GM23338 (cell line): ENCODE measurements around the gene DSG4. TPM values are rescaled to one million over a fixed set of nuclear protein-coding genes. Genes with fewer than 3 reads are reported as not detected.

Source experiments
- ATAC-seq: fragments of 200-7000 bp; cut with Tn5 transposase; 3 replicates; pipeline ENCODE4 v1.9.1; 2020
- DNase-seq: peaks from one replicate; pipeline ENCODE4 v3.0.0-alpha.2; 2015; ENCODE audit warnings: low spot score
- H2AFZ ChIP-seq: fragments of 200-600 bp; sonication (generic); 2 replicates; pipeline ENCODE4 v1.8.0; 2016; ENCODE audit warnings: antibody characterized with exemption, mild to moderate bottlenecking, moderate library complexity
- H3F3A ChIP-seq: fragments of 200-600 bp; sonication (generic); replicated peaks from 2 replicates; pipeline ENCODE4 v1.8.0; 2017; ENCODE audit warnings: antibody characterized with exemption, mixed run types, low read depth
- H3K27ac ChIP-seq: fragments of 200-600 bp; sonication (generic); 2 replicates; pipeline ENCODE4 v1.6.1; 2016; ENCODE audit warnings: low read depth
- H3K27me3 ChIP-seq: fragments of 200-600 bp; sonication (generic); 2 replicates; pipeline ENCODE4 v1.8.0; 2016; ENCODE audit warnings: mild to moderate bottlenecking, mixed run types, moderate library complexity; ENCODE audit not compliant: insufficient read depth
- H3K36me3 ChIP-seq: fragments of 200-600 bp; sonication (generic); 2 replicates; pipeline ENCODE4 v1.8.0; 2016; ENCODE audit warnings: mild to moderate bottlenecking; ENCODE audit not compliant: insufficient read depth
- H3K4me1 ChIP-seq: fragments of 200-600 bp; sonication (generic); 2 replicates; pipeline ENCODE4 v1.8.0; 2016; ENCODE audit warnings: mild to moderate bottlenecking, moderate library complexity; ENCODE audit not compliant: insufficient read depth
- H3K4me2 ChIP-seq: fragments of 200-600 bp; sonication (generic); 2 replicates; pipeline ENCODE4 v1.7.1; 2017; ENCODE audit warnings: mixed run types
- H3K4me3 ChIP-seq: fragments of 200-600 bp; sonication (generic); 2 replicates; pipeline ENCODE4 v1.6.1; 2016; ENCODE audit warnings: mixed run types
- H3K79me2 ChIP-seq: fragments of 200-600 bp; sonication (generic); replicated peaks from 2 replicates; pipeline ENCODE4 v1.8.0; 2017; ENCODE audit warnings: mild to moderate bottlenecking; ENCODE audit not compliant: insufficient read depth
- H3K9me2 ChIP-seq: fragments of 200-600 bp; sonication (generic); 2 replicates; pipeline ENCODE4 v1.8.0; 2017; ENCODE audit not compliant: insufficient read depth
- H4K20me1 ChIP-seq: fragments of 200-600 bp; sonication (generic); replicated peaks from 2 replicates; pipeline ENCODE4 v1.8.0; 2017; ENCODE audit warnings: mild to moderate bottlenecking; ENCODE audit not compliant: insufficient read depth
- H3K27ac Mint-ChIP-seq: 2 replicates; pipeline ENCODE4 v1.8.0; 2020; ENCODE audit warnings: inconsistent platforms, mild to moderate bottlenecking, moderate library complexity, mixed read lengths
- H3K27me3 Mint-ChIP-seq: 3 replicates; pipeline ENCODE4 v1.8.0; 2022; ENCODE audit warnings: low read depth, mild to moderate bottlenecking, moderate library complexity, mixed read lengths, inconsistent platforms; ENCODE audit not compliant: insufficient read depth, poor library complexity
- H3K36me3 Mint-ChIP-seq: 3 replicates; pipeline ENCODE4 v1.8.0; 2021; ENCODE audit warnings: low read depth, mild to moderate bottlenecking, inconsistent platforms, moderate library complexity, mixed read lengths
- H3K4me1 Mint-ChIP-seq: 3 replicates; pipeline ENCODE4 v1.8.0; 2020; ENCODE audit warnings: mild to moderate bottlenecking, inconsistent platforms, mixed read lengths
- H3K4me3 Mint-ChIP-seq: 3 replicates; pipeline ENCODE4 v1.8.0; 2021; ENCODE audit warnings: moderate library complexity, mild to moderate bottlenecking, inconsistent platforms, mixed read lengths
- H3K9me3 Mint-ChIP-seq: 3 replicates; pipeline ENCODE4 v1.8.0; 2020; ENCODE audit warnings: moderate library complexity, mild to moderate bottlenecking, inconsistent platforms, mixed read lengths
- CREB1 ChIP-seq: fragments of 250-450 bp; sonication (Bioruptor Pico); IDR thresholded peaks from 2 replicates; pipeline ENCODE4 v1.5.0; 2020; ENCODE audit warnings: low read depth, mild to moderate bottlenecking, moderate library complexity
- EZH2 ChIP-seq: fragments of 200-600 bp; sonication (generic); IDR thresholded peaks from one replicate; pipeline ENCODE4 v1.8.0; 2017; ENCODE audit warnings: antibody characterized with exemption, mild to moderate bottlenecking, low read depth; ENCODE audit not compliant: unreplicated experiment
- EZH2phosphoT487 ChIP-seq: fragments of 200-600 bp; sonication (generic); IDR thresholded peaks from one replicate; pipeline ENCODE4 v1.8.1; 2018; ENCODE audit warnings: antibody characterized with exemption; ENCODE audit not compliant: unreplicated experiment
- JUNB ChIP-seq: IDR thresholded peaks from one replicate; pipeline ENCODE4 v1.6.1; 2016; ENCODE audit warnings: antibody characterized with exemption; ENCODE audit not compliant: unreplicated experiment
- NANOG ChIP-seq: IDR thresholded peaks from 2 replicates; pipeline ENCODE4 v1.6.1; 2016; ENCODE audit warnings: antibody characterized with exemption, borderline replicate concordance
- POLR2AphosphoS5 ChIP-seq: IDR thresholded peaks from 2 replicates; pipeline ENCODE4 v1.6.1; 2016; ENCODE audit warnings: antibody characterized with exemption, low read depth
- STAT1 ChIP-seq: IDR thresholded peaks from one replicate; pipeline ENCODE4 v1.6.1; 2016; ENCODE audit warnings: antibody characterized with exemption; ENCODE audit not compliant: unreplicated experiment
- ZNF114 ChIP-seq: fragments of 250-450 bp; sonication (Bioruptor Pico); IDR thresholded peaks from 2 replicates; pipeline ENCODE4 v1.5.0; 2020; ENCODE audit warnings: mild to moderate bottlenecking, moderate library complexity
- ZNF331 ChIP-seq: fragments of 250-450 bp; sonication (Bioruptor Pico); IDR thresholded peaks from 2 replicates; pipeline ENCODE4 v1.5.0; 2020; ENCODE audit warnings: low read depth, mild to moderate bottlenecking, moderate library complexity
- polyA plus RNA-seq: library from polyadenylated mRNA; unstranded; fragments of >200 nt; fragmentation: Nextera tagmentation; extraction: Ambion mirVana; gene quantifications from 2 replicates; pipeline ENCODE4 v1.2.1, GENCODE V29; 2016
- total RNA-seq: library from RNA; depleted of rRNA; stranded (reverse); fragments of >200 nt; shearing (Covaris generic); gene quantifications from 2 replicates; pipeline ENCODE4 v1.2.3, GENCODE V29; 2014
- TF ChIP-seq, protein P1 (sequence below): fragments of 250-450 bp; sonication (Bioruptor Pico); IDR thresholded peaks from 2 replicates; pipeline ENCODE4 v1.5.0; 2020; ENCODE audit warnings: mild to moderate bottlenecking, moderate library complexity
- TF ChIP-seq, protein P2 (sequence below): IDR thresholded peaks from 2 replicates; pipeline ENCODE4 v1.6.1; 2016; ENCODE audit warnings: antibody characterized with exemption
- TF ChIP-seq, protein P3 (sequence below): IDR thresholded peaks from one replicate; pipeline ENCODE4 v1.6.1; 2018; ENCODE audit warnings: antibody characterized with exemption; ENCODE audit not compliant: unreplicated experiment
- TF ChIP-seq, protein P4 (sequence below), 2 experiments: fragments of 200-600 bp in 1 of 2; sonication (generic) in 1 of 2; conservative IDR thresholded peaks; 2 replicates each; pipeline versions ENCODE4 v1.5.1 to v1.6.1; 2016 to 2017; ENCODE audit warnings: antibody characterized with exemption in 2 of 2, low read depth in 2 of 2, mild to moderate bottlenecking in 2 of 2, moderate library complexity in 1 of 2

Gene DSG4
- total and polyA plus RNA-seq, 2 experiments from 2014 or later: not detected

DNA sequence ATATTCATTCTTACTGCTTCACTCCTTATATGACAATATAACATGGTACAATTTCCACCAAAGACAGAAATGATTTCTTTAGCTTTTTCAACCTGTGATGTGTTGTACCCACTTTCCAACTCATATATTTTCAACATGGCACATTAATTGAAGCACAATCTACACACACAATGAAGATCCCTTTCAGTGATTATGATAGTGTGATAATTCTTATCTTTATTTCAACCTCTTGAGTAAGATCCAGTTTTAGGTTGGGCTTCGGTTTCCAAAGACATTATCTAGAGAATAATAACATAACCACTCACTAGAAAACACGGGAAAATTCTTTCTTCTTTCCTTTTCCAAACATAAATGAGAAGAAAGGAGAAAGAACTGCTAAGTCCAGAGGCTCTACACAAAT is 67.6 kb downstream of the DSG4 start:
- Mint-ChIP-seq H3K27me3 (no peaks in the 10 kb centered on the region), H3K9me3 (no peaks in the 10 kb centered on the region), H3K4me3 (no peak overlapping the region), H3K36me3 (no peaks in the 10 kb centered on the region), H3K27ac (no peak overlapping the region), H3K4me1 (peaks cover 5% of the 10 kb centered on the region; the same call in 2 of the 3 replicates)
- ATAC-seq: no peak
- DNase-seq: no peak
- no peak overlapping the region for H3K4me2 ChIP-seq
- no peak overlapping the region for H3K4me3 ChIP-seq
- no peaks in the 10 kb centered on the region for H3K9me2 ChIP-seq
- no peak overlapping the region for H3K27ac ChIP-seq
- no peaks in the 10 kb centered on the region for H3K36me3 ChIP-seq
- no peaks in the 10 kb centered on the region for H3K79me2 ChIP-seq
- TF ChIP-seq EZH2 (no peak), POLR2AphosphoS5 (no peak), ZNF331 (CRISPR knock-in tag) (no peak), CREB1 (CRISPR knock-in tag) (no peak), JUNB (no peak), ZNF114 (CRISPR knock-in tag) (no peak), NANOG (no peak), STAT1 (no peak), EZH2phosphoT487 (no peak)
- TF ChIP-seq, protein P1, sequence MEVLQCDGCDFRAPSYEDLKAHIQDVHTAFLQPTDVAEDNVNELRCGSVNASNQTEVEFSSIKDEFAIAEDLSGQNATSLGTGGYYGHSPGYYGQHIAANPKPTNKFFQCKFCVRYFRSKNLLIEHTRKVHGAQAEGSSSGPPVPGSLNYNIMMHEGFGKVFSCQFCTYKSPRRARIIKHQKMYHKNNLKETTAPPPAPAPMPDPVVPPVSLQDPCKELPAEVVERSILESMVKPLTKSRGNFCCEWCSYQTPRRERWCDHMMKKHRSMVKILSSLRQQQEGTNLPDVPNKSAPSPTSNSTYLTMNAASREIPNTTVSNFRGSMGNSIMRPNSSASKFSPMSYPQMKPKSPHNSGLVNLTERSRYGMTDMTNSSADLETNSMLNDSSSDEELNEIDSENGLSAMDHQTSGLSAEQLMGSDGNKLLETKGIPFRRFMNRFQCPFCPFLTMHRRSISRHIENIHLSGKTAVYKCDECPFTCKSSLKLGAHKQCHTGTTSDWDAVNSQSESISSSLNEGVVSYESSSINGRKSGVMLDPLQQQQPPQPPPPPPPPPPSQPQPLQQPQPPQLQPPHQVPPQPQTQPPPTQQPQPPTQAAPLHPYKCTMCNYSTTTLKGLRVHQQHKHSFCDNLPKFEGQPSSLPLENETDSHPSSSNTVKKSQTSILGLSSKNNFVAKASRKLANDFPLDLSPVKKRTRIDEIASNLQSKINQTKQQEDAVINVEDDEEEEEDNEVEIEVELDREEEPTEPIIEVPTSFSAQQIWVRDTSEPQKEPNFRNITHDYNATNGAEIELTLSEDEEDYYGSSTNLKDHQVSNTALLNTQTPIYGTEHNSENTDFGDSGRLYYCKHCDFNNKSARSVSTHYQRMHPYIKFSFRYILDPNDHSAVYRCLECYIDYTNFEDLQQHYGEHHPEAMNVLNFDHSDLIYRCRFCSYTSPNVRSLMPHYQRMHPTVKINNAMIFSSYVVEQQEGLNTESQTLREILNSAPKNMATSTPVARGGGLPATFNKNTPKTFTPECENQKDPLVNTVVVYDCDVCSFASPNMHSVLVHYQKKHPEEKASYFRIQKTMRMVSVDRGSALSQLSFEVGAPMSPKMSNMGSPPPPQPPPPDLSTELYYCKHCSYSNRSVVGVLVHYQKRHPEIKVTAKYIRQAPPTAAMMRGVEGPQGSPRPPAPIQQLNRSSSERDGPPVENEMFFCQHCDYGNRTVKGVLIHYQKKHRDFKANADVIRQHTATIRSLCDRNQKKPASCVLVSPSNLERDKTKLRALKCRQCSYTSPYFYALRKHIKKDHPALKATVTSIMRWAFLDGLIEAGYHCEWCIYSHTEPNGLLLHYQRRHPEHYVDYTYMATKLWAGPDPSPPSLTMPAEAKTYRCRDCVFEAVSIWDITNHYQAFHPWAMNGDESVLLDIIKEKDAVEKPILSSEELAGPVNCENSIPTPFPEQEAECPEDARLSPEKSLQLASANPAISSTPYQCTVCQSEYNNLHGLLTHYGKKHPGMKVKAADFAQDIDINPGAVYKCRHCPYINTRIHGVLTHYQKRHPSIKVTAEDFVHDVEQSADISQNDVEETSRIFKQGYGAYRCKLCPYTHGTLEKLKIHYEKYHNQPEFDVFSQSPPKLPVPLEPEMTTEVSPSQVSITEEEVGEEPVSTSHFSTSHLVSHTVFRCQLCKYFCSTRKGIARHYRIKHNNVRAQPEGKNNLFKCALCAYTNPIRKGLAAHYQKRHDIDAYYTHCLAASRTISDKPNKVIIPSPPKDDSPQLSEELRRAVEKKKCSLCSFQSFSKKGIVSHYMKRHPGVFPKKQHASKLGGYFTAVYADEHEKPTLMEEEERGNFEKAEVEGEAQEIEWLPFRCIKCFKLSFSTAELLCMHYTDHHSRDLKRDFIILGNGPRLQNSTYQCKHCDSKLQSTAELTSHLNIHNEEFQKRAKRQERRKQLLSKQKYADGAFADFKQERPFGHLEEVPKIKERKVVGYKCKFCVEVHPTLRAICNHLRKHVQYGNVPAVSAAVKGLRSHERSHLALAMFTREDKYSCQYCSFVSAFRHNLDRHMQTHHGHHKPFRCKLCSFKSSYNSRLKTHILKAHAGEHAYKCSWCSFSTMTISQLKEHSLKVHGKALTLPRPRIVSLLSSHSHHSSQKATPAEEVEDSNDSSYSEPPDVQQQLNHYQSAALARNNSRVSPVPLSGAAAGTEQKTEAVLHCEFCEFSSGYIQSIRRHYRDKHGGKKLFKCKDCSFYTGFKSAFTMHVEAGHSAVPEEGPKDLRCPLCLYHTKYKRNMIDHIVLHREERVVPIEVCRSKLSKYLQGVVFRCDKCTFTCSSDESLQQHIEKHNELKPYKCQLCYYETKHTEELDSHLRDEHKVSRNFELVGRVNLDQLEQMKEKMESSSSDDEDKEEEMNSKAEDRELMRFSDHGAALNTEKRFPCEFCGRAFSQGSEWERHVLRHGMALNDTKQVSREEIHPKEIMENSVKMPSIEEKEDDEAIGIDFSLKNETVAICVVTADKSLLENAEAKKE (CRISPR knock-in tag): no peak
- TF ChIP-seq, protein P2, sequence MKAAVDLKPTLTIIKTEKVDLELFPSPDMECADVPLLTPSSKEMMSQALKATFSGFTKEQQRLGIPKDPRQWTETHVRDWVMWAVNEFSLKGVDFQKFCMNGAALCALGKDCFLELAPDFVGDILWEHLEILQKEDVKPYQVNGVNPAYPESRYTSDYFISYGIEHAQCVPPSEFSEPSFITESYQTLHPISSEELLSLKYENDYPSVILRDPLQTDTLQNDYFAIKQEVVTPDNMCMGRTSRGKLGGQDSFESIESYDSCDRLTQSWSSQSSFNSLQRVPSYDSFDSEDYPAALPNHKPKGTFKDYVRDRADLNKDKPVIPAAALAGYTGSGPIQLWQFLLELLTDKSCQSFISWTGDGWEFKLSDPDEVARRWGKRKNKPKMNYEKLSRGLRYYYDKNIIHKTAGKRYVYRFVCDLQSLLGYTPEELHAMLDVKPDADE: no peak
- TF ChIP-seq, protein P3, sequence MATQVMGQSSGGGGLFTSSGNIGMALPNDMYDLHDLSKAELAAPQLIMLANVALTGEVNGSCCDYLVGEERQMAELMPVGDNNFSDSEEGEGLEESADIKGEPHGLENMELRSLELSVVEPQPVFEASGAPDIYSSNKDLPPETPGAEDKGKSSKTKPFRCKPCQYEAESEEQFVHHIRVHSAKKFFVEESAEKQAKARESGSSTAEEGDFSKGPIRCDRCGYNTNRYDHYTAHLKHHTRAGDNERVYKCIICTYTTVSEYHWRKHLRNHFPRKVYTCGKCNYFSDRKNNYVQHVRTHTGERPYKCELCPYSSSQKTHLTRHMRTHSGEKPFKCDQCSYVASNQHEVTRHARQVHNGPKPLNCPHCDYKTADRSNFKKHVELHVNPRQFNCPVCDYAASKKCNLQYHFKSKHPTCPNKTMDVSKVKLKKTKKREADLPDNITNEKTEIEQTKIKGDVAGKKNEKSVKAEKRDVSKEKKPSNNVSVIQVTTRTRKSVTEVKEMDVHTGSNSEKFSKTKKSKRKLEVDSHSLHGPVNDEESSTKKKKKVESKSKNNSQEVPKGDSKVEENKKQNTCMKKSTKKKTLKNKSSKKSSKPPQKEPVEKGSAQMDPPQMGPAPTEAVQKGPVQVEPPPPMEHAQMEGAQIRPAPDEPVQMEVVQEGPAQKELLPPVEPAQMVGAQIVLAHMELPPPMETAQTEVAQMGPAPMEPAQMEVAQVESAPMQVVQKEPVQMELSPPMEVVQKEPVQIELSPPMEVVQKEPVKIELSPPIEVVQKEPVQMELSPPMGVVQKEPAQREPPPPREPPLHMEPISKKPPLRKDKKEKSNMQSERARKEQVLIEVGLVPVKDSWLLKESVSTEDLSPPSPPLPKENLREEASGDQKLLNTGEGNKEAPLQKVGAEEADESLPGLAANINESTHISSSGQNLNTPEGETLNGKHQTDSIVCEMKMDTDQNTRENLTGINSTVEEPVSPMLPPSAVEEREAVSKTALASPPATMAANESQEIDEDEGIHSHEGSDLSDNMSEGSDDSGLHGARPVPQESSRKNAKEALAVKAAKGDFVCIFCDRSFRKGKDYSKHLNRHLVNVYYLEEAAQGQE: no peak
- TF ChIP-seq, protein P4, sequence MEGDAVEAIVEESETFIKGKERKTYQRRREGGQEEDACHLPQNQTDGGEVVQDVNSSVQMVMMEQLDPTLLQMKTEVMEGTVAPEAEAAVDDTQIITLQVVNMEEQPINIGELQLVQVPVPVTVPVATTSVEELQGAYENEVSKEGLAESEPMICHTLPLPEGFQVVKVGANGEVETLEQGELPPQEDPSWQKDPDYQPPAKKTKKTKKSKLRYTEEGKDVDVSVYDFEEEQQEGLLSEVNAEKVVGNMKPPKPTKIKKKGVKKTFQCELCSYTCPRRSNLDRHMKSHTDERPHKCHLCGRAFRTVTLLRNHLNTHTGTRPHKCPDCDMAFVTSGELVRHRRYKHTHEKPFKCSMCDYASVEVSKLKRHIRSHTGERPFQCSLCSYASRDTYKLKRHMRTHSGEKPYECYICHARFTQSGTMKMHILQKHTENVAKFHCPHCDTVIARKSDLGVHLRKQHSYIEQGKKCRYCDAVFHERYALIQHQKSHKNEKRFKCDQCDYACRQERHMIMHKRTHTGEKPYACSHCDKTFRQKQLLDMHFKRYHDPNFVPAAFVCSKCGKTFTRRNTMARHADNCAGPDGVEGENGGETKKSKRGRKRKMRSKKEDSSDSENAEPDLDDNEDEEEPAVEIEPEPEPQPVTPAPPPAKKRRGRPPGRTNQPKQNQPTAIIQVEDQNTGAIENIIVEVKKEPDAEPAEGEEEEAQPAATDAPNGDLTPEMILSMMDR (conservative IDR thresholded peaks at IDR 0.05; ENCODE audit: low read depth in 2 of 2): no peak
- H4K20me1 ChIP-seq: no peaks in the 10 kb centered on the region
- no peaks in the 10 kb centered on the region for H3K4me1 ChIP-seq
- H2AFZ ChIP-seq: 0 out of 2 replicates have a peak overlapping the region, but pooled peaks have one; percentile 49
- H3K27me3 ChIP-seq: no peaks in the 10 kb centered on the region
- no peaks in the 10 kb centered on the region for H3F3A ChIP-seq
